ENCODE results near the gene TCF7L1. TPM values are rescaled to one million over a fixed set of nuclear protein-coding genes. Genes with fewer than 3 reads are reported as not detected.

The TCF7L1 gene
- total and polyA plus RNA-seq, 2 of the 13 experiments (the other 11 are each of a cell fraction or from before 2014, with no cell fraction given) = 0.04 to 0.15 TPM

DNA sequence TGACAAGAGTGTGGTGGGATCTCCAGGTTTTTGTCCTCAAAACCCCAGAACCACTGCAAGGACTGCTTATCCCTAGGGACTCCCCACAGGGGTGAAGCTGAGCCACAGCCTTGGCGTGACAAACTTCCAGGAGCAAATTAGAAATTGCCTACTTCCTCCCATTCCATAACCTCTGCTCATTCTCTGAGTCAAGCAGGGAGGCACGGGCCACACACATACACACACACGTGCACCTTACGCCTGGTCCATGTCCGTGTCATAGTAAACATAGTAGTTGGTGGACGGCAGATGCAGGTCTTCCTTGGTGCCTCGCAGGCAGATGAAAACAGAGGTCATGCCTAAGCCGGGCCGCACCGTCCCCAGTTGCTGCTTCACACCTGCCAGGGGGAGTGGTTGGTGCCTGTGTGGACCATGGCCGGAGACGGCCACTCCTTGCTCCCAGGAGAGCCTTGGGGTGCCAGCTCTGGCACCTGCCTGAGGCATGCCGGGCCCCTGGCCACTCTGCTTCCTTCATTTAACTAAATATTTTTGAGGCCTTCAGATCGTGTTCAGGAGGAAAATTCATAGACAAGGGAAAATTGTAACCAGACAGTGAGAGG lies 211.3 kb downstream of the TCF7L1 start:
- ChIA-PET CTCF (ENCODE audit: low intra/inter-chr PET ratio, low total read pairs) (no interaction called here), POLR2A (interaction anchor here (1.2 to 2.9 kb wide), 3 partner anchors 10 to 194 kb away, joined by 3 to 16 read pairs (median 3); partner anchors contain the start of genes ELMOD3, MAT2A and RETSAT)
- Histone ChIP-seq H3K9me3 (ENCODE audit: low read length) (no peaks in the 10 kb centered on the region), H3K9ac (ENCODE audit: insufficient read depth, low read depth, low read length) (no peak overlapping the region), H3K36me3 (replicated peaks in 1 of 2; ENCODE audit: control insufficient read depth in 1 of 2, insufficient read depth in 2 of 2, low read length in 2 of 2) (peaks cover 29 to 54% of the 10 kb centered on the region in 2 experiments), H3K27me3 (ENCODE audit: control insufficient read depth in 1 of 2, insufficient read depth in 2 of 2, low read length in 2 of 2) (no peaks in the 10 kb centered on the region), H3K27ac (ENCODE audit: extremely low read length, insufficient read depth, low read length) (no peak overlapping the region), H3K4me2 (ENCODE audit: low read depth, low read length) (no peak overlapping the region), H4K20me1 (ENCODE audit: insufficient read depth, low read length) (no peaks in the 10 kb centered on the region), H3K79me2 (ENCODE audit: insufficient read depth, low read length) (no peaks in the 10 kb centered on the region), H3K4me3 (replicated peaks in 1 of 3; ENCODE audit: insufficient read depth in 1 of 3, low read depth in 2 of 3, low read length in 3 of 3) (no peak overlapping the region), H3K4me1 (ENCODE audit: insufficient read depth, low read length) (no peaks in the 10 kb centered on the region), H2AFZ (ENCODE audit: low read length) (no peak overlapping the region)
- in situ Hi-C loops (cut with HindIII; ENCODE audit: extremely low pct_ligation_motif_present, low pct_unique_long_range_greater_than_20kb) (no loop called here), intact Hi-C loops (cut with micrococcal nuclease; ENCODE audit: unreplicated experiment) (no loop called here)
- FAIRE-seq (no peak), DNase-seq (ENCODE audit: low spot score) (no peak), ATAC-seq (peak; percentile 8; the same call in 2 of the 3 replicates)
- TF ChIP-seq AGO2 (optimal IDR thresholded peaks at IDR 0.05; ENCODE audit: low read depth, low read length) = peak; percentile 32
- TF ChIP-seq, protein P1, sequence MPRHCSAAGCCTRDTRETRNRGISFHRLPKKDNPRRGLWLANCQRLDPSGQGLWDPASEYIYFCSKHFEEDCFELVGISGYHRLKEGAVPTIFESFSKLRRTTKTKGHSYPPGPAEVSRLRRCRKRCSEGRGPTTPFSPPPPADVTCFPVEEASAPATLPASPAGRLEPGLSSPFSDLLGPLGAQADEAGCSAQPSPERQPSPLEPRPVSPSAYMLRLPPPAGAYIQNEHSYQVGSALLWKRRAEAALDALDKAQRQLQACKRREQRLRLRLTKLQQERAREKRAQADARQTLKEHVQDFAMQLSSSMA (CRISPR knock-in tag; IDR thresholded peaks at IDR 0.05) = no peak
- WGBS (ENCODE audit: low lambda C conversion rate) = 95% methylated on average over 14 of the region's 14 CpGs
- BruUV-seq (replicated peaks) = no TSS peak

DNA sequence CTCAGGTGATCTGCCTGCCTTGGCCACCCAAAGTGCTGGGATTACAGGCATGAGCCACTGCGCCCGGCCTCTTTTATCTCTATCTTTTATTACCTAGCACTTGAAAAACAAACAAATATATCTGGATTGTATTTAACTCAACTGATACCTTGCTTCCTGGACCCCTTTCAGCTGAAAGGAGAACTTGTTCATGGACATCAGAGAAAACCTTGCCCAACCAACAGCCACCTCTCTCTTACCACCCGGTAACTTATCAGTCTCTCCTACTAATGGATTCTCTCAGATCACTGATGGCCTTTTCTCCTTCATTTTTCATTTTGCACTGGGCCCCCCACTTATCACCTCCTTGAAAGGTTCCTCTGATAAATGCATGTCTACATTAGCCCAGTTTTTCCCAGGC lies 214.4 kb downstream of the TCF7L1 start:
- in situ Hi-C loops (cut with HindIII; ENCODE audit: extremely low pct_ligation_motif_present, low pct_unique_long_range_greater_than_20kb) (no loop called here), intact Hi-C loops (cut with micrococcal nuclease; ENCODE audit: unreplicated experiment) (no loop called here)
- FAIRE-seq (no peak), ATAC-seq (no peak), DNase-seq (ENCODE audit: low spot score) (no peak)
- Histone ChIP-seq H3K79me2 (ENCODE audit: insufficient read depth, low read length) (peaks cover 9% of the 10 kb centered on the region), H3K27me3 (ENCODE audit: control insufficient read depth in 1 of 2, insufficient read depth in 2 of 2, low read length in 2 of 2) (no peaks in the 10 kb centered on the region), H4K20me1 (ENCODE audit: insufficient read depth, low read length) (no peaks in the 10 kb centered on the region), H2AFZ (ENCODE audit: low read length) (no peak overlapping the region), H3K36me3 (replicated peaks in 1 of 2; ENCODE audit: control insufficient read depth in 1 of 2, insufficient read depth in 2 of 2, low read length in 2 of 2) (peaks cover 43 to 72% of the 10 kb centered on the region in 2 experiments), H3K9me3 (ENCODE audit: low read length) (no peaks in the 10 kb centered on the region), H3K4me2 (ENCODE audit: low read depth, low read length) (no peak overlapping the region), H3K4me3 (replicated peaks in 1 of 3; ENCODE audit: insufficient read depth in 1 of 3, low read depth in 2 of 3, low read length in 3 of 3) (no peak overlapping the region), H3K4me1 (ENCODE audit: insufficient read depth, low read length) (peaks cover 12% of the 10 kb centered on the region), H3K27ac (ENCODE audit: extremely low read length, insufficient read depth, low read length) (no peak overlapping the region), H3K9ac (ENCODE audit: insufficient read depth, low read depth, low read length) (no peak overlapping the region)
- ChIA-PET POLR2A (no interaction called here), CTCF (ENCODE audit: low intra/inter-chr PET ratio, low total read pairs) (no interaction called here)
- no TSS peak for BruUV-seq (replicated peaks)
- 95% methylated on average over 3 of the region's 3 CpGs for WGBS (ENCODE audit: low lambda C conversion rate)
- TF ChIP-seq MZF1 (CRISPR knock-in tag; IDR thresholded peaks at IDR 0.05; ENCODE audit: borderline replicate concordance) (no peak), AKAP8 (CRISPR knock-in tag; IDR thresholded peaks at IDR 0.05) (no peak), ZNF547 (CRISPR knock-in tag; IDR thresholded peaks at IDR 0.05) (no peak), PLRG1 (conservative IDR thresholded peaks at IDR 0.05) (no peak), SIN3B (IDR thresholded peaks at IDR 0.05; ENCODE audit: low read length) (no peak), FOXK2 (IDR thresholded peaks at IDR 0.05) (no peak)
- TF ChIP-seq, protein P2, sequence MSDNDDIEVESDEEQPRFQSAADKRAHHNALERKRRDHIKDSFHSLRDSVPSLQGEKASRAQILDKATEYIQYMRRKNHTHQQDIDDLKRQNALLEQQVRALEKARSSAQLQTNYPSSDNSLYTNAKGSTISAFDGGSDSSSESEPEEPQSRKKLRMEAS (IDR thresholded peaks at IDR 0.05) = no peak
- TF ChIP-seq, protein P3, sequence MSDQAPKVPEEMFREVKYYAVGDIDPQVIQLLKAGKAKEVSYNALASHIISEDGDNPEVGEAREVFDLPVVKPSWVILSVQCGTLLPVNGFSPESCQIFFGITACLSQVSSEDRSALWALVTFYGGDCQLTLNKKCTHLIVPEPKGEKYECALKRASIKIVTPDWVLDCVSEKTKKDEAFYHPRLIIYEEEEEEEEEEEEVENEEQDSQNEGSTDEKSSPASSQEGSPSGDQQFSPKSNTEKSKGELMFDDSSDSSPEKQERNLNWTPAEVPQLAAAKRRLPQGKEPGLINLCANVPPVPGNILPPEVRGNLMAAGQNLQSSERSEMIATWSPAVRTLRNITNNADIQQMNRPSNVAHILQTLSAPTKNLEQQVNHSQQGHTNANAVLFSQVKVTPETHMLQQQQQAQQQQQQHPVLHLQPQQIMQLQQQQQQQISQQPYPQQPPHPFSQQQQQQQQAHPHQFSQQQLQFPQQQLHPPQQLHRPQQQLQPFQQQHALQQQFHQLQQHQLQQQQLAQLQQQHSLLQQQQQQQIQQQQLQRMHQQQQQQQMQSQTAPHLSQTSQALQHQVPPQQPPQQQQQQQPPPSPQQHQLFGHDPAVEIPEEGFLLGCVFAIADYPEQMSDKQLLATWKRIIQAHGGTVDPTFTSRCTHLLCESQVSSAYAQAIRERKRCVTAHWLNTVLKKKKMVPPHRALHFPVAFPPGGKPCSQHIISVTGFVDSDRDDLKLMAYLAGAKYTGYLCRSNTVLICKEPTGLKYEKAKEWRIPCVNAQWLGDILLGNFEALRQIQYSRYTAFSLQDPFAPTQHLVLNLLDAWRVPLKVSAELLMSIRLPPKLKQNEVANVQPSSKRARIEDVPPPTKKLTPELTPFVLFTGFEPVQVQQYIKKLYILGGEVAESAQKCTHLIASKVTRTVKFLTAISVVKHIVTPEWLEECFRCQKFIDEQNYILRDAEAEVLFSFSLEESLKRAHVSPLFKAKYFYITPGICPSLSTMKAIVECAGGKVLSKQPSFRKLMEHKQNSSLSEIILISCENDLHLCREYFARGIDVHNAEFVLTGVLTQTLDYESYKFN (CRISPR knock-in tag; conservative IDR thresholded peaks at IDR 0.05) = no peak

Data from HepG2 (cell line).